Body of pancreas (tissue), 4 donors: ENCODE measurements around the gene HSBP1.

ENCODE experiments used
- POLR2A ChIP-seq, 3 donors: fragments of 450-650 bp; IDR thresholded peaks; one replicate each; pipeline ENCODE4 v1.6.1; 2016; ENCODE audit warnings: antibody characterized with exemption in 3 of 3, mild to moderate bottlenecking in 2 of 3
- TF ChIP-seq, protein P1 (sequence below), 7 experiments: fragments of 450-650 bp in 4 of 7; fragments of 200-600 bp in 3 of 7; sonication (generic) in 3 of 7; IDR thresholded peaks; one replicate each; pipeline ENCODE4 v1.5.1; 2016 to 2019; ENCODE audit warnings: antibody characterized with exemption in 7 of 7

DNA sequence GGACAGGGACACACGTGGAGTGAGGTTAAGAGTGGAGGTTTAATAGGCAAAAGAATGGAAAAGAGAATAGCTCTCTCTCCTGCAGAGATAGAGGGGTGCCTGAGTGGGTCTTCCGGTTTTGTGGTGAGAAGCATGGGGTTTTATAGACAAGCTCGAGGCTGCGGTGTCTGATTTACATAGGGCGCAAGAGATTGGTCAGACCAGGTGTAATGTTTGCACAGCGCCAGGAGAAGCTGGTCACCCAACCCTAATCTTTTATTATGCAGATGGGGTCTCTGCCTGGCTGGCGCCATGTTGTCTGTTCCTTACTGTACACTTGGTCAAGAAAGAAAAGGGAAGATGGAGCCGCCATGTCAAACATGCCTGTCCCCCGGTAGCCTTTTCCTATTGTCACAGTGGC is 46.6 kb downstream of the HSBP1 start:
- TF ChIP-seq, protein P1, sequence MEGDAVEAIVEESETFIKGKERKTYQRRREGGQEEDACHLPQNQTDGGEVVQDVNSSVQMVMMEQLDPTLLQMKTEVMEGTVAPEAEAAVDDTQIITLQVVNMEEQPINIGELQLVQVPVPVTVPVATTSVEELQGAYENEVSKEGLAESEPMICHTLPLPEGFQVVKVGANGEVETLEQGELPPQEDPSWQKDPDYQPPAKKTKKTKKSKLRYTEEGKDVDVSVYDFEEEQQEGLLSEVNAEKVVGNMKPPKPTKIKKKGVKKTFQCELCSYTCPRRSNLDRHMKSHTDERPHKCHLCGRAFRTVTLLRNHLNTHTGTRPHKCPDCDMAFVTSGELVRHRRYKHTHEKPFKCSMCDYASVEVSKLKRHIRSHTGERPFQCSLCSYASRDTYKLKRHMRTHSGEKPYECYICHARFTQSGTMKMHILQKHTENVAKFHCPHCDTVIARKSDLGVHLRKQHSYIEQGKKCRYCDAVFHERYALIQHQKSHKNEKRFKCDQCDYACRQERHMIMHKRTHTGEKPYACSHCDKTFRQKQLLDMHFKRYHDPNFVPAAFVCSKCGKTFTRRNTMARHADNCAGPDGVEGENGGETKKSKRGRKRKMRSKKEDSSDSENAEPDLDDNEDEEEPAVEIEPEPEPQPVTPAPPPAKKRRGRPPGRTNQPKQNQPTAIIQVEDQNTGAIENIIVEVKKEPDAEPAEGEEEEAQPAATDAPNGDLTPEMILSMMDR (IDR thresholded peaks at IDR 0.05): no peak
- no peak for TF ChIP-seq POLR2A (IDR thresholded peaks at IDR 0.05)
